GM10248 (cell line): ENCODE measurements around the gene ZRANB1.

ENCODE experiments used
- CTCF ChIA-PET: fragments of 300-600 bp; sonication (Branson Sonifier 250); formaldehyde crosslinking; extraction: SDS; loops from one replicate; lab custom pipeline; 2021; ENCODE audit warnings: antibody characterized with exemption; lab: Yijun Ruan, JAX
- POLR2A ChIA-PET: fragments of 350-650 bp; sonication (Branson Sonifier 250); formaldehyde crosslinking; extraction: SDS; loops from one replicate; lab custom pipeline; 2020; ENCODE audit warnings: antibody characterized with exemption; lab: Yijun Ruan, JAX
- DNase-seq: peaks from one replicate; pipeline ENCODE4 v3.0.0; 2012; ENCODE audit errors: extremely low spot score
- TF ChIP-seq, protein P1 (sequence below): IDR thresholded peaks from 2 replicates; pipeline ENCODE4 v1.5.1; 2012; ENCODE audit warnings: mild to moderate bottlenecking, low read depth; ENCODE audit errors: extremely low read depth, missing control alignments, control extremely low read depth

ZRANB1 gene

DNA sequence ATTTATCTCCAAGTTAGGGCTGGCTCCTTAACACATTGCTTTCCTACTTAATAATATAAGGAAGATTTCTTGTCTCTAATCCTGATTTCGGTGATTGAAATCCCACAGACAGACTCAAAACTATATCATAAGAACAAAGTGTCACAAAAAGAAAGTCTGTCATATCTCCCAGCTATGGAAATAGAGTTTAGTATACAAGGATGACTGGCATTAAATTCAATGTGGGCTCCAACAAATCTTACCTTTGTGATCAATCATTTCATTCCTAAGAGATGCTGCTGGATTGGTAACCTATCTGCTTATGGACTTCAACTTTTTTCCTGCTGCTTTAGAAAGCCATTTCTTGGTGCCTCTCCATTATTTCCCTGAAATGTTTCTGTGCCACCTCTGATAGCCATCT, 39.5 kb upstream of the ZRANB1 start:
- CTCF ChIA-PET: no interaction called here
- DNase-seq: no peak
- TF ChIP-seq, protein P1, sequence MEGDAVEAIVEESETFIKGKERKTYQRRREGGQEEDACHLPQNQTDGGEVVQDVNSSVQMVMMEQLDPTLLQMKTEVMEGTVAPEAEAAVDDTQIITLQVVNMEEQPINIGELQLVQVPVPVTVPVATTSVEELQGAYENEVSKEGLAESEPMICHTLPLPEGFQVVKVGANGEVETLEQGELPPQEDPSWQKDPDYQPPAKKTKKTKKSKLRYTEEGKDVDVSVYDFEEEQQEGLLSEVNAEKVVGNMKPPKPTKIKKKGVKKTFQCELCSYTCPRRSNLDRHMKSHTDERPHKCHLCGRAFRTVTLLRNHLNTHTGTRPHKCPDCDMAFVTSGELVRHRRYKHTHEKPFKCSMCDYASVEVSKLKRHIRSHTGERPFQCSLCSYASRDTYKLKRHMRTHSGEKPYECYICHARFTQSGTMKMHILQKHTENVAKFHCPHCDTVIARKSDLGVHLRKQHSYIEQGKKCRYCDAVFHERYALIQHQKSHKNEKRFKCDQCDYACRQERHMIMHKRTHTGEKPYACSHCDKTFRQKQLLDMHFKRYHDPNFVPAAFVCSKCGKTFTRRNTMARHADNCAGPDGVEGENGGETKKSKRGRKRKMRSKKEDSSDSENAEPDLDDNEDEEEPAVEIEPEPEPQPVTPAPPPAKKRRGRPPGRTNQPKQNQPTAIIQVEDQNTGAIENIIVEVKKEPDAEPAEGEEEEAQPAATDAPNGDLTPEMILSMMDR: no peak
- POLR2A ChIA-PET: no interaction called here

DNA sequence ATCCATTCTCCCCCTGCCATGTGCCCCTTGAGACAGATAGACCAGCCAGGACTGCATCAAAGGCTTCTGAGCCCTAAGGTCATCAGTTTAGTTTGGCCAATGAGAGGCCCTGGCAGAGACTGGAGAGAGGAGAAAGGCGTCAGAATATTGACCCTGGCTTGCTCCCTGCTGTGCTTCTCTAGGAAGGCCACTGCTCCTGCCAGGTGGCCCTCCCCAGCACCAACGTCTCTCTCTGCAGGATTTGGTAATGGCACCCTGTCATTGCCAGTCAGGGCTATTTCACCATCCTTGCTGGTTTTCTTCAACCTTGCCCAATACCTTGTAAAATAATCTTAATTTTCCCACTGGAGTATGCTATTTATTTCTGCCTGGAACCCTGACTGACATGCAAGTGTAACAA, 38.8 kb upstream of the ZRANB1 start:
- TF ChIP-seq, protein P1: no peak
- no peak for DNase-seq
- ChIA-PET CTCF (no interaction called here), POLR2A (no interaction called here)

DNA sequence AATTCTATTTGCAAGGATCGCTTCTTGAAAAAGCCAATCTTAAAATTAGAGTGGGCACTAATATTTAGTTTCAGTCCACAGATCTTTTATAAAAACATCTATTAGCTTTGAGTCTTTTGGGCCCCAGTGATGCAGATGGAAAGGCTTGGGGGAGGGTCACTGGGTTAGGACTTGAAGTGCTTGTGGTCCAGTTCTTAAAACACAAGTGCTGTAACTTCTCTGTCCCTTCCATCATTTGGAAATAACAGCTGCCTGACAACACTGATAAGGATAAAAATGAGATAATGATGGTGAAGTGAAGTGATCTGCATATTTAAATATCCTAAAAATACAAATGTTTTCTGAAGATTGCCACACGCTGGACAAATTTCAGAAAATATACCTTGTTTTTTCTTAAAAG, 37.1 kb upstream of the ZRANB1 start:
- CTCF ChIA-PET: no interaction called here

DNA sequence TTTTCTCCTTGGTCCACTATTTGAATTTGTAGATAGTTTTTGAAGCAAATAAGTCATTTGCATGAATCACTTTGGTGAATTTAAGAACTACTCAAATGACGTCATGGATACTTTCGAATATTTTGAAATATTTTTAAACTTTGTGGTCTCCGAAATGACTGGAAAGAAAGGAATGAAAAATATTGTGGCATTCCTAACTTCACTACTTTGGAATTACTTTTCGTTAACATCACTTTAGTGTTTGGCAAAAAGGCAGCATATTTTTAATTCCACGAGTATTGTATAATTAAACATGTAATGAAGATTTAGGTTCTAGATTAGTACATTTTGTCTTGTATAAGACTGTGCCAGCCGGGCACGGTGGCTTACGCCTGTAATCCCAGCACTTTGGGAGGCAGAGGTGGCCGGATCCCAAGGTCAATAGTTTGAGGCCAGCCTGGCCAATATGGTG, 35.3 kb upstream of the ZRANB1 start:
- DNase-seq: no peak
- ChIA-PET POLR2A (no interaction called here), CTCF (no interaction called here)
- TF ChIP-seq, protein P1: no peak

More for the DNA sequence above, 37.1 kb upstream of the ZRANB1 start:
- POLR2A ChIA-PET: no interaction called here
- TF ChIP-seq, protein P1: no peak
- no peak for DNase-seq

DNA sequence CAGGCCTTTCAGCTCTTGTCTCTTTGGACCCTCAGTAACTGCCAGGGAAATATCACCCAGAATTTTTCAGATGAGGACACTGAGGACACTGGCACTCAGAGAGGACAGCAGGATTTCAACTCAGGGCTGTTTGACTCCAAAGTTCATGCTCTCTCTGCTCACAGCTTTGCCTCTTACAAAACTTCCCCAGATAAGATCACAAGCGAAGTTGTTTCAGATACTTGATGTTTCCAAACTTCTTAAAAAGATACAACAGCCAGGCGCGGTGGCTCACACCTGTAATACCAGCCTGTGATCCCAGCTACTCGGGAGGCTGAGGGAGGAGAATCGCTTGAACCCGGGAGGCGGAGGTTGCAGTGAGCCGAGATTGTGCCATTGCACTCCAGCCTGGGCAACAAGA, 32.4 kb upstream of the ZRANB1 start:
- ChIA-PET POLR2A (no interaction called here), CTCF (no interaction called here)
- TF ChIP-seq, protein P1: no peak
- no peak for DNase-seq

DNA sequence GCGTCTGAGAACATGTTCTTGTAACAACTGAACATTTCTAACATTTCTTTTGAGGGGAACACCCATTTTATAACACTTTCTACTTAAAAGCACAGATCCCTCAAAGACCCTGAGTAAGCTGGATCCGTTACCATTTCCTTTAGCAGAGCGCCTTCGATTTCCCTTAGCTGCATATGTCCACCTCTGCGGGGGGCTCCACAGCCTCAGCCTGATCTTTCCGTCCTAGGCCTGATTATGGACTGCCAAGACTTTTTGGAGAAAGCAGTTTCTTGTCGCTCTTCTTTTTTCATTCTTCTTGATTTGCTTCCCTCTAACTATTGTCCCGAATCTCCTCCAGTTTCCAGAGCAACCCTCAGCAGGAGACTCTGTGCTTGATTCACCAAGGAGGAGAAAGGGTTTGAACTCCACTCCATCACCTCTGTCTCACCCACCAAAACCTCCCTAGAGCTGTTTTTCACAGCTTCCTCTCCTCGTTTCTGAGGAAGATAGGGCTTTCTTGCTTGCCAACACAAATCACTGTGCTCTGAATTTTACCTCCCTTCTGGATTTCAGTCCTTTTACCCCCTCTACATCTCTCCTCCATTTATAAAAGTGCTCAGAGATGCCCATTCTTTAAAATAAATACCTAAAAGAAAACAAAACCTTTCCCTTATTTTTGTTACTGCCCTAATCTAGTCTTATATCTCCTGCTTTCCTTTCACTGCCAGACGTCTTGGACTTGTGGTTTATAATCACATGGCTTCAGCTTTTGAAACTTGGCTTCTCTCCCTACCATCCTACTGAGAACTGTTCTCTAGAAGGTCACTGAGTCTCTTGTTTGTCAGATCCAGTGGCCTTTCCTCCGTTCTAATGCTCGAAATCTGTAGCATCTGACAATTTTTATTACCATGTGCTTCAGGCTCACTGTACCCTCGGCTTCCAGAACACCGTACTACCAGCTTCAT, 30.5 kb upstream of the ZRANB1 start:
- TF ChIP-seq, protein P1: no peak
- ChIA-PET CTCF (interaction anchor here (0.8 to 1.4 kb wide), 3 partner anchors 11 to 81 kb away, joined by 3 read pairs; no protein-coding TSS in a partner anchor), POLR2A (no interaction called here)
- no peak for DNase-seq
